SK-N-SH treated with all-trans-retinoic acid at 6 μM for 48 hours (cell line): ENCODE data around the gene NUCB1.
"Not testable (repeated sequence)": the region's sequence is repeated elsewhere in the genome, so short reads cannot be mapped to it uniquely, and the experiment has no call there.

Source experiments
- ATAC-seq: fragments of 200-7000 bp; cut with Tn5 transposase; 3 replicates; pipeline ENCODE4 v1.9.1; 2020; ENCODE audit warnings: mild to moderate bottlenecking, moderate library complexity
- ARNTL ChIP-seq: fragments of 450-650 bp; formaldehyde crosslinking; IDR thresholded peaks from 2 replicates; pipeline ENCODE4 v1.5.0; 2020; ENCODE audit warnings: low read depth, mild to moderate bottlenecking, moderate library complexity, borderline replicate concordance
- BACH2 ChIP-seq: fragments of 250-450 bp; sonication (Bioruptor Pico); IDR thresholded peaks from 2 replicates; pipeline ENCODE4 v1.9.0; 2021; ENCODE audit warnings: mild to moderate bottlenecking, borderline replicate concordance
- CREB5 ChIP-seq: fragments of 250-450 bp; sonication (Bioruptor Pico); IDR thresholded peaks from 2 replicates; pipeline ENCODE4 v1.5.1; 2020; ENCODE audit warnings: low read depth, mild to moderate bottlenecking, moderate library complexity
- CSDC2 ChIP-seq: fragments of 250-450 bp; sonication (Bioruptor Pico); IDR thresholded peaks from 2 replicates; pipeline ENCODE4 v1.5.0; 2020; ENCODE audit warnings: mild to moderate bottlenecking, moderate library complexity
- CSRNP3 ChIP-seq: fragments of 250-450 bp; sonication (Bioruptor Pico); IDR thresholded peaks from 2 replicates; pipeline ENCODE4 v1.5.1; 2021; ENCODE audit warnings: mild to moderate bottlenecking, moderate library complexity
- ESRRG ChIP-seq: fragments of 250-450 bp; sonication (Bioruptor Pico); IDR thresholded peaks from 2 replicates; pipeline ENCODE4 v1.6.1; 2021; ENCODE audit warnings: mild to moderate bottlenecking
- GLIS3 ChIP-seq: fragments of 250-450 bp; sonication (Bioruptor Pico); IDR thresholded peaks from 2 replicates; pipeline ENCODE4 v1.5.0; 2020; ENCODE audit warnings: mild to moderate bottlenecking, moderate library complexity
- ISL1 ChIP-seq: fragments of 250-450 bp; sonication (Bioruptor Pico); IDR thresholded peaks from 2 replicates; pipeline ENCODE4 v2.1.2; 2022; ENCODE audit warnings: mild to moderate bottlenecking, moderate library complexity
- OSR1 ChIP-seq: fragments of 250-450 bp; sonication (Bioruptor Pico); IDR thresholded peaks from 2 replicates; pipeline ENCODE4 v1.8.0; 2022; ENCODE audit warnings: moderate library complexity, mild to moderate bottlenecking, inconsistent platforms
- PATZ1 ChIP-seq: fragments of 250-450 bp; sonication (Bioruptor Pico); IDR thresholded peaks from 2 replicates; pipeline ENCODE4 v1.8.0; 2020; ENCODE audit warnings: mild to moderate bottlenecking, moderate library complexity, borderline replicate concordance
- PPARA ChIP-seq: fragments of 250-450 bp; sonication (Bioruptor Pico); IDR thresholded peaks from 2 replicates; pipeline ENCODE4 v1.5.0; 2020; ENCODE audit warnings: mild to moderate bottlenecking, borderline replicate concordance
- RARB ChIP-seq: fragments of 250-450 bp; sonication (Bioruptor Pico); IDR thresholded peaks from 2 replicates; pipeline ENCODE4 v1.8.0; 2021; ENCODE audit warnings: mild to moderate bottlenecking, moderate library complexity
- SNAI2 ChIP-seq: fragments of 250-450 bp; sonication (Bioruptor Pico); IDR thresholded peaks from 2 replicates; pipeline ENCODE4 v1.5.0; 2020; ENCODE audit warnings: mild to moderate bottlenecking, moderate library complexity
- TCF4 ChIP-seq: fragments of 250-450 bp; sonication (Bioruptor Pico); IDR thresholded peaks from 2 replicates; pipeline ENCODE4 v1.8.0; 2021; ENCODE audit warnings: mild to moderate bottlenecking, moderate library complexity, borderline replicate concordance
- TOX ChIP-seq: fragments of 250-450 bp; sonication (Bioruptor Pico); IDR thresholded peaks from 2 replicates; pipeline ENCODE4 v1.8.0; 2021; ENCODE audit warnings: mild to moderate bottlenecking, moderate library complexity, borderline replicate concordance
- ZFP3 ChIP-seq: fragments of 250-450 bp; sonication (Bioruptor Pico); IDR thresholded peaks from 2 replicates; pipeline ENCODE4 v1.5.0; 2020; ENCODE audit warnings: mild to moderate bottlenecking, moderate library complexity
- ZNF565 ChIP-seq: fragments of 450-650 bp; formaldehyde crosslinking; conservative IDR thresholded peaks from 2 replicates; pipeline ENCODE4 v1.5.0; 2020; ENCODE audit warnings: low read depth, mild to moderate bottlenecking, moderate library complexity
- ZNF70 ChIP-seq: fragments of 450-650 bp; formaldehyde crosslinking; IDR thresholded peaks from 2 replicates; pipeline ENCODE4 v1.5.0; 2020; ENCODE audit warnings: mild to moderate bottlenecking, moderate library complexity
- ZNF8 ChIP-seq: fragments of 450-650 bp; formaldehyde crosslinking; IDR thresholded peaks from 2 replicates; pipeline ENCODE4 v1.5.0; 2020; ENCODE audit warnings: mild to moderate bottlenecking, moderate library complexity
- TF ChIP-seq, protein P1 (sequence below): fragments of 250-450 bp; sonication (Bioruptor Pico); IDR thresholded peaks from 2 replicates; pipeline ENCODE4 v1.8.0; 2021; ENCODE audit warnings: low read depth, mild to moderate bottlenecking, moderate library complexity, borderline replicate concordance
- TF ChIP-seq, protein P2 (sequence below): fragments of 250-450 bp; sonication (Bioruptor Pico); IDR thresholded peaks from 2 replicates; pipeline ENCODE4 v1.5.0; 2020; ENCODE audit warnings: mild to moderate bottlenecking, moderate library complexity

Gene NUCB1

GRCh38 chr19:48879025-48879637 is 21.0 kb upstream of the NUCB1 start (continued):
- TF ChIP-seq TOX (CRISPR knock-in tag) (no peak), ZNF8 (CRISPR knock-in tag) (no peak), TCF4 (CRISPR knock-in tag) (no peak), SNAI2 (CRISPR knock-in tag) (no peak), OSR1 (CRISPR knock-in tag) (no peak)
- TF ChIP-seq, protein P1, sequence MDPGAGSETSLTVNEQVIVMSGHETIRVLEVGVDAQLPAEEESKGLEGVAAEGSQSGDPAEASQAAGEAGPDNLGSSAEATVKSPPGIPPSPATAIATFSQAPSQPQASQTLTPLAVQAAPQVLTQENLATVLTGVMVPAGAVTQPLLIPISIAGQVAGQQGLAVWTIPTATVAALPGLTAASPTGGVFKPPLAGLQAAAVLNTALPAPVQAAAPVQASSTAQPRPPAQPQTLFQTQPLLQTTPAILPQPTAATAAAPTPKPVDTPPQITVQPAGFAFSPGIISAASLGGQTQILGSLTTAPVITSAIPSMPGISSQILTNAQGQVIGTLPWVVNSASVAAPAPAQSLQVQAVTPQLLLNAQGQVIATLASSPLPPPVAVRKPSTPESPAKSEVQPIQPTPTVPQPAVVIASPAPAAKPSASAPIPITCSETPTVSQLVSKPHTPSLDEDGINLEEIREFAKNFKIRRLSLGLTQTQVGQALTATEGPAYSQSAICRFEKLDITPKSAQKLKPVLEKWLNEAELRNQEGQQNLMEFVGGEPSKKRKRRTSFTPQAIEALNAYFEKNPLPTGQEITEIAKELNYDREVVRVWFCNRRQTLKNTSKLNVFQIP = no peak

- not testable (repeated sequence) for ATAC-seq
These were observed 20.4 kb upstream of the NUCB1 start for GRCh38 chr19:48879696-48880095.

- TF ChIP-seq, protein P2, sequence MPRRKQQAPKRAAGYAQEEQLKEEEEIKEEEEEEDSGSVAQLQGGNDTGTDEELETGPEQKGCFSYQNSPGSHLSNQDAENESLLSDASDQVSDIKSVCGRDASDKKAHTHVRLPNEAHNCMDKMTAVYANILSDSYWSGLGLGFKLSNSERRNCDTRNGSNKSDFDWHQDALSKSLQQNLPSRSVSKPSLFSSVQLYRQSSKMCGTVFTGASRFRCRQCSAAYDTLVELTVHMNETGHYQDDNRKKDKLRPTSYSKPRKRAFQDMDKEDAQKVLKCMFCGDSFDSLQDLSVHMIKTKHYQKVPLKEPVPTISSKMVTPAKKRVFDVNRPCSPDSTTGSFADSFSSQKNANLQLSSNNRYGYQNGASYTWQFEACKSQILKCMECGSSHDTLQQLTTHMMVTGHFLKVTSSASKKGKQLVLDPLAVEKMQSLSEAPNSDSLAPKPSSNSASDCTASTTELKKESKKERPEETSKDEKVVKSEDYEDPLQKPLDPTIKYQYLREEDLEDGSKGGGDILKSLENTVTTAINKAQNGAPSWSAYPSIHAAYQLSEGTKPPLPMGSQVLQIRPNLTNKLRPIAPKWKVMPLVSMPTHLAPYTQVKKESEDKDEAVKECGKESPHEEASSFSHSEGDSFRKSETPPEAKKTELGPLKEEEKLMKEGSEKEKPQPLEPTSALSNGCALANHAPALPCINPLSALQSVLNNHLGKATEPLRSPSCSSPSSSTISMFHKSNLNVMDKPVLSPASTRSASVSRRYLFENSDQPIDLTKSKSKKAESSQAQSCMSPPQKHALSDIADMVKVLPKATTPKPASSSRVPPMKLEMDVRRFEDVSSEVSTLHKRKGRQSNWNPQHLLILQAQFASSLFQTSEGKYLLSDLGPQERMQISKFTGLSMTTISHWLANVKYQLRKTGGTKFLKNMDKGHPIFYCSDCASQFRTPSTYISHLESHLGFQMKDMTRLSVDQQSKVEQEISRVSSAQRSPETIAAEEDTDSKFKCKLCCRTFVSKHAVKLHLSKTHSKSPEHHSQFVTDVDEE (CRISPR knock-in tag) = no peak
- TF ChIP-seq BACH2 (CRISPR knock-in tag) (no peak), PATZ1 (no peak), ISL1 (CRISPR knock-in tag) (no peak), ZFP3 (CRISPR knock-in tag) (no peak), ESRRG (CRISPR knock-in tag) (no peak), RARB (CRISPR knock-in tag) (no peak), SNAI2 (CRISPR knock-in tag) (no peak), OSR1 (CRISPR knock-in tag) (no peak), PPARA (CRISPR knock-in tag) (no peak), CSRNP3 (CRISPR knock-in tag) (no peak), GLIS3 (CRISPR knock-in tag) (no peak), ARNTL (no peak)
- TF ChIP-seq, all 23 proteins: peak for 0
- peak; percentile 41 for ATAC-seq
These were observed 18.1 kb upstream of the NUCB1 start for GRCh38 chr19:48881741-48882657.

- no peak for ATAC-seq
- TF ChIP-seq ESRRG (CRISPR knock-in tag) (no peak), CSRNP3 (CRISPR knock-in tag) (no peak), ZFP3 (CRISPR knock-in tag) (no peak), CREB5 (no peak), ZNF70 (CRISPR knock-in tag) (no peak), ZNF565 (CRISPR knock-in tag) (no peak), CSDC2 (CRISPR knock-in tag) (no peak), RARB (CRISPR knock-in tag) (no peak)
- TF ChIP-seq, protein P2 (CRISPR knock-in tag) = no peak
These were observed 16.4 kb upstream of the NUCB1 start for GRCh38 chr19:48883726-48884125.
